NCI-H2227 (cell line): ENCODE results near the gene PRKN.

Experiments
- DNase-seq: peaks from one replicate; lab custom pipeline; 2025; ENCODE audit not compliant: unreplicated experiment; lab: John Stamatoyannopoulos, UW

Gene PRKN

DNA sequence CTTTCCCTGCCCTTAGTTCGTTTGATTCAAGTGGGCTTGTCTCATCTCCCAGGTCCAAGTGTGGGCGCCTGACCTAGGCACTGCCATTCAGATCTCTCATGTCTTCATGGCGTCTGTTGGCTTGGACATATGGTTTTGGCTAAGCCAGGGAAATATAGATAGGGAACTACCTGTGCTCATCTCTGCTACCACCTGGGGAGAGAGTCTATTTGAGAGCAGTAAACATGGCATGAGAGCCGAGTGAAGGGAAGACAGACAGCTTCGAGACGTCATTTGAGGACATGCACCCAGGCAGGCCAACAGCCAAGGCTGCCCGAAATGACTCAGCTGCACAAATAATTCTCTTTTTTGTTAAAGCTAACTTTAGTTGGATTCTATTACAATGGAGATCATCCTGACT, 1083.0 kb downstream of the PRKN start:
- no peak for DNase-seq

DNA sequence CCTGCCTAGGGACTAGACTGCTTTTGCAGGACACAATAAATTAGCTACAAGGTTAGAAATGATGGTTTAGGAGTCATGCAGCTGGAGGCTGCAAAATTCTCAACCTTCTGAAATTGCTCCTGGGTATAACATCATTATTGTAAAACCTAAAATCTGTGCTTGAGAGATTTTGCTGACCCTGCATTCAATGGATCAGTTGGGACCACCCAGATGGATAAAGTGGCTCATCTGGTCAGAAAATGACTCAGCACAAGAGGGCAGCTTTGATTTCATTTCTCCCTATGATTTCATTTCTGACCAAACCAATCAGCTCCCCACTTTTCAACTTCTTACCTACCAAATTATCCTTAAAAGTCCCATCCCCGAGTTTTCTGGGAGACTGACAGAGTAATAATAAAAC, 1086.4 kb downstream of the PRKN start:
- DNase-seq: no peak

- no peak for DNase-seq
Measured at GRCh38 chr6:161639772-161640171, 1087.8 kb downstream of the PRKN start.

GRCh38 chr6:161637658-161638057, 1089.9 kb downstream of the PRKN start:
- DNase-seq: no peak

- DNase-seq: no peak
Measured at GRCh38 chr6:161636882-161637430, 1090.6 kb downstream of the PRKN start.

DNA sequence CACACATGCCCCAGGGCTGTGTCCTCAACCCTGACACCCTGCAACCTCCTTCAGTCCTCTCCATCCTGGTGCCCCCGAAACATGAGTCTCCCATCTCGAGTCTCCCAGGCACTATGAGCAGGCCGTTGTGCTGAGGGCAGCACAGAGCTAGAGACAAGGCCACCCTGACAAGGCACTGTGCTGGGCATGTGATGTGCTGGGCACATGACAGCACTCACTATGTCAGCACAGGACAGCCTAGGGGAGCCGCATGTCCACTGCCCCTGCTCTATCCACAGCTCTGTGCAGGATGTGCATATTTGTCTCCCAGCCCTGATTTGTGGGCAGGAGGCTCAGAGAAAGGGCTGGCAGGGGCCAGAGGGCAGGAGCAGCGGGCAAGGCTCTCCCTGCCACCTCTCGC, 1091.6 kb downstream of the PRKN start:
- DNase-seq: no peak

GRCh38 chr6:161634916-161635315, 1092.7 kb downstream of the PRKN start:
- DNase-seq: no peak

GRCh38 chr6:161631676-161632194, 1095.8 kb downstream of the PRKN start:
- DNase-seq: no peak

GRCh38 chr6:161630674-161631073, 1096.9 kb downstream of the PRKN start:
- DNase-seq: no peak

DNA sequence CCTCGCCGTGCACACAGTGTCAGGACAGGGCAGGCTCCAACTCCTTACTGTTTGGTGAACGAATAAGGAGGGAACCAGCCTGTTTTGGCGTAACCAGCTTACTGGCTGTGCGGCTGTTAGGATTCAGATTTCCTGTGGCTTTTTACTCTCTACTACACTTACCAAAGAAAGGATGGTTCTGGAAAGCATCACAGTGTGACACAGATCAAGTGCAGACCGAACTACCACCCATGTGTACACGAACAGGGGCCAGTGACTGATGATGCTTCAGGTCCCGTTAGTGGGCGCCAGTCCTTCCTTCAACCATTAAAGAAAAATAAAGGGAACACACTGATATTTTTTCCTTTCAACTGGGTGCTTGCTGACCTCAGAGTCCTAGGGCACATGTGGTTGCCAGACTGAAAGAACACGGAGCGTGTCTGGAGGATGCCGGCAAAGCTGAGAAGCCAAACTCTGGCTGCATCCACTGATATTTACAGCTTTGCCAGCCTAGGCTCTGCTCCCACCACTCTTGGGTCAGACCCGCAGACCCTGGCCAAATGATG, 1101.4 kb downstream of the PRKN start:
- no peak for DNase-seq

GRCh38 chr6:161624111-161624510, 1103.5 kb downstream of the PRKN start:
- DNase-seq: no peak

GRCh38 chr6:161622779-161623178, 1104.8 kb downstream of the PRKN start:
- no peak for DNase-seq

- DNase-seq: no peak
Measured at GRCh38 chr6:161618831-161619454, 1108.6 kb downstream of the PRKN start.

DNA sequence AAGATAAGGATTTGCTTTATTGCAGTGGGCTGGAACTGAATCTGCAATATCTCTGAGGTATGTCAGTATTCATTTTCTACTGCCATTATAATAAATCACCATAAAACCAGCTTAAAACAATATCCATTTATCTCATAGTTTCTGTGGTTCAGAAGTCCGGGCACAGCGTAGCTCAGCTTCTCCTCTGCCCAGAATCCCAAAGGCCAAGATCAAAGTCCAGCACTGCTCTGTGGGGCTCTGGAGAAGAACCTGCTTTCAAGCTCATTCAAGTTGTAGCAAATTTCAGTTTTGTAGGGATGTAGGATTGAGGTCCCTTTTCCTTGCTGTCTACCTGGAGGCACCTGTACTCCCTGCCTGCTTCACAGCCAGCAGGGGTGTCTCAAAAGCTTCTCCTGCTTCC, 1113.9 kb downstream of the PRKN start:
- DNase-seq: no peak

- DNase-seq: no peak
Measured at GRCh38 chr6:161608771-161609170, 1118.8 kb downstream of the PRKN start.

DNA sequence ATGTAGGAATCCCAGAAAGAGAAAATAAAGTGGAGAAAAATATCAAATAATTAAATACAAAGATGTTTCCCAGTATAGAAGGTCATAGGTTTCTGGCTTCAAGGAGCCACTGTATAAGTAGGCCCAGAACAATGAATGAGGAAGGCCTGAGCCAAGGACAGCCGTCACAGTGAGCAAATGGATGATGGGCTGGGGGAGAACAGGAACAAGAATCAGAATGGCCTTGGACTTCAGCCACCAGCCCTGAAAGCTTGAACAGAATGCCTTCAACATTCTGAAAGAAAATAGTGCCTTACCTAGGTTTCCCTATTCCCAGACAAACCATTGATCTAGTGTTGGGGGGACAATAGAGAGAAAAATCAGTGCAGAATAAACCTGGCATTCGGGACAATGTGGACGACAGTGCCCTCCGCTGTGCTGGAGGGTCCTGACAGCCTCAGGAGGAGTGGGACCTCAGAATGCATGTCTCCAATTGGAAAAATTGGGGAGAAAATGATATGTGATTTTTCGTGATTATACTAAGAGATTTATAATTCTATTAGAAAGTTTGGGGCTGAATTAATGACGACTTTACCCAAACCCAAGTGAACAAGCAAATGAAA, 1119.8 kb downstream of the PRKN start:
- no peak for DNase-seq

DNA sequence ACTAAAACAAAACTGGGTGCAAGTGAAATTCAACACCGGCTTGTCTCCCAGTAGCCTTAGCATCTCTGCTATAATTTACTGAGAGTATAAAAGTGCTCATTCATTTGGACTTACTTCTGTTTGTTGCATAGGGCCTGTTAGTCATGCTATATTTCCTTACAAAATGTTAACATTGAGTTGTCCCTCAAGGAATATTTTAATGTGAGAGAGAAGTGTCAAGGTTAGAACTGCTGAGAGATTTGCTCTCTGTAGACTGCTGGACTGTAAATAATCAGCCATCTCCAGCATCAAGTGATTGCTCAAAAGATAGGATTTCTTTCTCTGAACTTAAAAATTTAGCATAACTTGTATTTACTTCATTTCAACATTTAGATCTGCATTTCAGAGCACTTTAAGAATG, 1125.2 kb downstream of the PRKN start:
- DNase-seq: no peak

- DNase-seq: no peak
Measured at GRCh38 chr6:161598896-161599295, 1128.7 kb downstream of the PRKN start.

- no peak for DNase-seq
Measured at GRCh38 chr6:161596807-161597520, 1130.6 kb downstream of the PRKN start.

DNA sequence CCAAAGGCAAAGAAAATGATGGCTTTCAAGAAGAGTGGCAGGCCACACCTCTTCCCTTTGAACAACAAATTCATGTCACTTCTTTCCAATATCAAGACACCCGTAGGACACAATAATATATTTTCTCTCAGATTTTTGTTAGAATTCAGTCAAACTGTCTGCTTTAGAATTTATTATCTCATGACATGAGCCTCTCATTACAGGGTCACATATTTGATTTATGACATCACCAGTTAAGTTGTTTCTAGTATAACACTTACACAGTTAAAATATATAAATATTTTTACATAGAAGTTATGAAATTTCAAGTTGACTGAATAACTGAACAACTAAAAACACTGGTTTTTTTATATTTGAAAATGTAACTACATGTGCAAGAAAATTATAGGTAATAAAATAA, 1133.2 kb downstream of the PRKN start:
- no peak for DNase-seq

DNA sequence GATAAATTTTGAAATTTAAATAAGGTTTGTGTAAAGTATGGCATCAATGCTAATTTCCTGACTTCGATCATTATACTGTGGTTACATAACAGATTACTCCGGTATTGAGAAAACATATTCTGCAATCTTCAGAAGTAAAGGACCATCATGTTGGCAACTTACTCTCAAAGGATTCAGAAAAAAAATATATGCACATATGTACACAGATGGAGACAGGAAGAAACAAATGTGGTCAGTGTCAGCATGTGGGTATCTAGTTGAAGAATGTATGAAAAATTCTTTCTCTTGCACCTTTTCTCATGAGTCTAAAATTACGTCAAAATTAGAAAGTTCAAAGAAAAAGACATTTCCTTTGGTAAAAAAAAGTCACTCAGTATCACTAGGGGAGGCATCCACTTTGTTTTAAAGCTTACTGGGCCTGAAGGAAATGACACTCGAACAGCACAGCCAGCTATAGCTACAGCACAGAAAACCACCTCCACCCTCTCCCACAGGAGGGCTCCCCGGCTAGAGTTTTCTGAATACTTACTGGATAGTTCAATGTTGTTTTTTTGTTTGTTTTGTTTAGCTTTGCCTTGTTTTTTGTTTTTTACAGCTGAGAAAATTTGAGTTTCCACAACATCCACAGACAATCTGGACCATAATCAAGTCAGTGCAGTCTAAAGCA, 1136.5 kb downstream of the PRKN start:
- DNase-seq: no peak
